ENCODE results near the gene POU2F1.

Gene POU2F1

GRCh38 chr1:167272369-167272957, 51.8 kb downstream of the POU2F1 start:
- no peak for DNase-seq (ENCODE audit: low spot score)

- DNase-seq (ENCODE audit: low spot score) = no peak
Observed at GRCh38 chr1:167273027-167273800, 52.5 kb downstream of the POU2F1 start.

- no peak for DNase-seq (ENCODE audit: low spot score)
Observed at GRCh38 chr1:167274061-167274460, 53.4 kb downstream of the POU2F1 start.

- no peak for DNase-seq (ENCODE audit: low spot score)
Observed at GRCh38 chr1:167276969-167277368, 56.3 kb downstream of the POU2F1 start.

DNA sequence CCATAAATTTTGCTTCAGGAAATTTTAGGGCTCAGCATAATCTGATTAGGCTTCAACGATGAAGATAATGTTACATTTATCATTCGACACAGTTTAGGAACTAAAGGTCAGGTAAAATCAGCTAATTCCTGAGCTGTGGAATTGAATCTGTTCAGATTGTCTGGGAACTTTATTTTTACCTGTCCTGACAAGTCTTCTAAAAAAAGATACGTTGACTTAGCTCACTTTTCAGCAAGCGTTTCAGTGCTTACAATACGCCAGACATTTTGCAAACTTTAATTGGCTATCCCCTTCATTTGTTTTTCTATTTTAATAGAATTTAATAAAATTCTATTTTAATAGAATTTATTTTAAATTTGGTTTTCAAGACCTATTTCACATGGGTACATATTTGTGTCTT, 57.8 kb downstream of the POU2F1 start:
- DNase-seq (ENCODE audit: low spot score) = no peak

DNA sequence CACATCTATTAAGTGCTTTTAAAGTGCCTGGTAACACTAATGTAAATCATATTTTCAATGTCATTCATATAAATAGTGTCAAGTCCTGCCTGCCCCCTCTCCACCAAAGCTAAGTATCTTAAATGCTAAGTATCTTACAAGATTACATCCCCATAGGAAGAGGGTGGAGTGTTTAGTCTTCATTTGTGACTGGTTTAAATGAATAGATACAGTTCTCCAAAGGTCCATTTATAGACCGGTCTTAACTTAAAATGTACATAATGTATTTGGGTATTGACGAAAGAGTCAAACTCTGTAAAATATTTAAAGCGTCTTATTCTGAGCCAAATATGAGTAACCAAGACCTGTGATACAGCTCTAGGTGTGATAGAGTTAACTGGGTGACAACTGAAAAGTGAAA, 60.2 kb downstream of the POU2F1 start:
- DNase-seq (ENCODE audit: low spot score) = no peak

GRCh38 chr1:167288390-167289074, 67.8 kb downstream of the POU2F1 start:
- DNase-seq (ENCODE audit: low spot score) = no peak

- DNase-seq (ENCODE audit: low spot score) = no peak
Observed at GRCh38 chr1:167289075-167289442, 68.4 kb downstream of the POU2F1 start.

- DNase-seq (ENCODE audit: low spot score) = no peak
Observed at GRCh38 chr1:167289966-167290365, 69.3 kb downstream of the POU2F1 start.

- no peak for DNase-seq (ENCODE audit: low spot score)
Observed at GRCh38 chr1:167291539-167292185, 71.0 kb downstream of the POU2F1 start.

DNA sequence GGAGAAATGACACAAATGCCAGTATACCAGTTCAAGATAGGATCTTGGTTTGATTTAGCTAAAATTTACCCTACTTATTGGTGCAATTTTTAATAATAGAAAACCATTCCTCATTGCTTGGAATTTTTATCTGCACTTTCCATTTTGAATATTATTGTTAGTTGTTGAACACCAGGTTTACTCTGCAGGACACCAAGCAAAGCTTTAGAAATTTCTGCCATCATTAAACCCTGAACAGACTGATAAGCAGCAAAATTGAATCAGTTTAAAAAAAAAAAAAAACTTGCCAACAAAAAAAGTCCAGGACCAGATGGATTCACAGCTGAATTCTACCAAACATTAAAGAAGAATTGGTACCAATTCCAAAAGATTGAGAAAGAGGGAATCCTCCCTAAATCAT, 71.5 kb downstream of the POU2F1 start:
- no peak for DNase-seq (ENCODE audit: low spot score)

DNA sequence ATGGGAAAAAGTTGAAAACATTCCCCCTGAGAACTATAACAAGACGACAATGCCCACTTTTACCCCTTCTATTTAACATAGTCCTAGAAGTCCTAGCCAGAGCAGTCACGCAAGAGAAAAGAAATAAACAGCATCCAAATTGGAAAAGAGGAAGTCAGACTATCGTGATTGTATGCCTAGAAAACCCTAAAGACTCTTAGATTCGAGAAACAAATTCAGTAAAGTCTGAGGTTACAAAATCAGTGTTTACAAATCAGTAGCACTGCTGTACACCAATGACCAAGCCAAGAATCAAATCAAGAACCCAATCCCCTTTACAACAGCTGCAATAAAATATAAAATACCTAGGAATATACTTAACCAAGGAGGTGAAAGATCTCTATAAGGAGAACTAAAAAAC, 72.4 kb downstream of the POU2F1 start:
- no peak for DNase-seq (ENCODE audit: low spot score)

DNA sequence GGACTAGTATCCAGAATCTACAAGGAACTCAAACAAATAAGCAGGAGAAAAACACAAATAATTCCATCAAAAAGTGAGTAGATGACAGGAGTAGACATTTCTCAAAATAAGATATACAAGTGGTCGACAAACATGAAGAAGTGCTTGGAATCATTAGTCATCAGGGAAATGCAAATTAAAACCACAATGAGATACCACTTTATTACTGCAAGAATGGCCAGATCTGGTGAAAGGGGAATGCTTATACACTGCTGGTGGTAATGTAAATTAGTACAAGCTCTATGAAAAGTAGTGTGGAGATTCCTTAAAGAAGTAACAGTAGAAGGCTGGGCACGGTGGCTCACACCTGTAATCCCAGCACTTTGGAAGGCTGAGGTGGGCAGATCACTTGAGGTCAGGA, 73.8 kb downstream of the POU2F1 start:
- DNase-seq (ENCODE audit: low spot score) = no peak

- no peak for DNase-seq (ENCODE audit: low spot score)
Observed at GRCh38 chr1:167297222-167298214, 76.8 kb downstream of the POU2F1 start.

DNA sequence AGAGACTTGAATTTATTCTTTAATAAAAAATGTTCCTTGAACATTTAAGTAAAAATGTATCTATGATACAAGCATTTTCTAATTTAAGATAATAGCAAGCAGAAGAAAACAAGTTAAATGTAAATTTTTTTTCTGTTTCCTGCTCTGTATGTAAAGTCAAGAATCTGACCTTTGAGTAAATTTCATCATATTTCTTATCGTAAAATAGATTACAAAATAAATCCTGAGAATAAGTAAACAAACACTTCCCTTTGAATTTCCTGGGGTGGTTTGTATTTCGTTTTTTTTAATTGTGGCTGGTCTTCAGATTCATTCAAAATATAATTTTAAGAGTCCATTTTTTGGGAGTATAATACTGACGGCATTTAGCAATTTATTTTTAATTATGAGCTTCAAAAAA, 77.6 kb downstream of the POU2F1 start:
- DNase-seq (ENCODE audit: low spot score) = no peak

DNA sequence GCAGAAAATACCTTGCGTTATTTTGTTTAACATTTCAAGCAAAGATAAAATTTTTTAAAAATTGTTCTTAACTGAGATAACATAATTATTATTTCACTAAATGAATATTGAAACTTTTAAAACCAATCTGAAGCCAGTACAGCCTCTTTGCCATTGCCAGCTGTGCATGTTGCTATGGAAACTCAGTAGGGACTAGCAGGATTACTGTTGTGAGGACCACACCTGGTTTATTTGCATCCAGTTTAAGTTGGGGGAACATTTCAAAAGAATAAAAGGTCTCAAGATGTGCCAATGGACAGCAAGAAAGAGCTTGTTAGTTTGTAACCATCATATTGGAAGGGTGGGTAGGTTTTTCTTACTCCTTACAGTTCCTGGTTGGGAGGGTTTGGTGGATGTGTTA, 80.7 kb downstream of the POU2F1 start:
- no peak for DNase-seq (ENCODE audit: low spot score)

DNA sequence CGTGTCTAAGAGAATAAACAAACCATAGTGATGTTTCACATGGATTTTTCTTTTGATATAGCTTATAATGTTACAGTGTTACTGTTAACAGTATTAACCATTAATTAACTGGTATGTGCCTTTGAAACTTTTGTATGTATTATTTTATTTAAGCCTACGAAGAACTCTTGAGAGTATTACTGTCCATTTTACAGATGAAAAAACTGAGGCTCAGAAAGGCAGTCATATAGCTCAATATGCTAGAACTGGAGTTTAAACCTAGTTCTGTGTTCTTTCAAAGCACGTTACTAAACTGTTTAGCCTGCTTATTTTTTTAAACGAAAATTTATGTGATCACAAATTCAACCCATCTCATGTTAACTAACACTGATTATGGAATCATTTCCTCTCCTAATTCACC, 83.5 kb downstream of the POU2F1 start:
- no peak for DNase-seq (ENCODE audit: low spot score)

DNA sequence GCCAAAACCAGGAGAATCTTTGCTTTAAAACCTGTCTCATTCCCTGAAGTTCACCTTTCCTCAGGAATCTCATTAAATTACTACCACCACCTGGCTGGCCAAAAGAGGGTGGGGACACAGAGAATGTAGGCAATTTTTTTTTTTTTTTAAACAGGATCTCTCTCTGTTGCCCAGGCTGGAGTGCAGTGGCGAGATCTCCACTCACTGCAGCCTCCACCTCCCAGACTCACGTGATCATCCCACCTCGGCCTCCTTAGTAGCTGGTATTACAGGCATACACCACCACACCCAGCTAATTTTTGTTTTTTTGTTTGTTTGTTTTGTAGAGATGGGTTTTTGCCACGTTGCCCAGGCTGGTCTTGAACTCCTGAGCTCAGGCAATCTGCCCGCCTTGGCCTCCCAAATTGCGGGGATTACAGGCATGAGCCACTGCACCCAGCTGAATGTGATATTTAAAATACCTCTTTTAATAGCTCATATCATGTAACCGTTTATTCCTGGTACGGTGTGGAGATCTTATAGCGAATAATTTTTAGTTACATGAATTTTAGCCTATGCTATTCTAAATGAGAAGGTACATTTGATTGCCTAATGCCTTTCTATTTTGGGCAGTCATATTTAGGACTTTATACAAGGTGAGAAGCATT, 84.5 kb downstream of the POU2F1 start:
- no peak for DNase-seq (ENCODE audit: low spot score)

GRCh38 chr1:167305706-167306277, 85.1 kb downstream of the POU2F1 start:
- DNase-seq (ENCODE audit: low spot score) = no peak

DNA sequence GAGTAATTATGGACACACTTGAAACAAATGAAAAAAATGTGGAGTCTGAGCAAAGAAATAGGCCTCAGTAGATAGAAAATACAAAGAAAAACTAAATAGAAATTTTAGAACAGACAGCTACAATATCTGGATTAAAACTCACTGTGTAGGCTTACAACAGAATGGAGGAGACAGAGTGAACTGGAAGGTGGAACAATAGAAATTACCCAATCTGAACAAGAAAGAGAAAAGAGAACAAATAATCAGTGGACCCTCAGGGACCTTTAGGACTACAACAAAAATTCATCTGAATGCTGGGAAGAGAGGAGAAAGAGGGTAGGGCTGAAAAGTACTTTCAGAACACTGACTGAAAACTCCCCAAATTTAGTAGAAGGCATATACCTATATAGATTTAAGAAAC, 90.0 kb downstream of the POU2F1 start:
- DNase-seq (ENCODE audit: low spot score) = no peak

GRCh38 chr1:167312871-167313270, 92.2 kb downstream of the POU2F1 start:
- DNase-seq (ENCODE audit: low spot score) = no peak

All from HuH-7.5 (cell line).